ENCODE measurements around the gene ZNF536. TPM values are rescaled to one million over a fixed set of nuclear protein-coding genes. Genes with fewer than 3 reads are reported as not detected.

Gene ZNF536
- polyA plus RNA-seq, 1 donor (not counting 4 experiments of a cell fraction or from before 2014, with no cell fraction given): not detected

GRCh38 chr19:30444253-30444671 is 72.1 kb downstream of the ZNF536 start:
- Histone ChIP-seq H3K4me1 (ENCODE audit: control insufficient read depth, extremely low read depth, insufficient read depth, low read length) (no peaks in the 10 kb centered on the region), H3K9me1 (ENCODE audit: control insufficient read depth, extremely low read depth, insufficient read depth, low read length) (no peaks in the 10 kb centered on the region), H3K27ac (ENCODE audit: control insufficient read depth, insufficient read depth, low read length) (no peak overlapping the region), H4K20me1 (ENCODE audit: control insufficient read depth, extremely low read depth, insufficient read depth, low read length) (no peaks in the 10 kb centered on the region), H3K4me3 (ENCODE audit: control insufficient read depth in 2 of 3, extremely low read depth in 1 of 3, insufficient read depth in 2 of 3, low read depth in 1 of 3, low read length in 3 of 3) (no peak overlapping the region), H3K36me3 (ENCODE audit: control insufficient read depth in 2 of 2, extremely low read depth in 1 of 2, insufficient read depth in 2 of 2, low read length in 2 of 2) (no peaks in the 10 kb centered on the region), H2AFZ (ENCODE audit: control insufficient read depth, low read length) (no peak overlapping the region), H3K79me2 (ENCODE audit: control insufficient read depth, insufficient read depth, low read length) (no peaks in the 10 kb centered on the region), H3K27me3 (ENCODE audit: control insufficient read depth, extremely low read depth, insufficient read depth, low read length) (no peaks in the 10 kb centered on the region), H3K4me2 (ENCODE audit: control insufficient read depth, extremely low read depth, insufficient read depth, low read depth, low read length) (no peak overlapping the region), H3K9me3 (ENCODE audit: control insufficient read depth, low read depth, low read length) (peaks cover 14% of the 10 kb centered on the region), H3K9ac (ENCODE audit: control insufficient read depth, extremely low read depth, insufficient read depth, low read length) (no peak overlapping the region)
- TF ChIP-seq, protein P1, sequence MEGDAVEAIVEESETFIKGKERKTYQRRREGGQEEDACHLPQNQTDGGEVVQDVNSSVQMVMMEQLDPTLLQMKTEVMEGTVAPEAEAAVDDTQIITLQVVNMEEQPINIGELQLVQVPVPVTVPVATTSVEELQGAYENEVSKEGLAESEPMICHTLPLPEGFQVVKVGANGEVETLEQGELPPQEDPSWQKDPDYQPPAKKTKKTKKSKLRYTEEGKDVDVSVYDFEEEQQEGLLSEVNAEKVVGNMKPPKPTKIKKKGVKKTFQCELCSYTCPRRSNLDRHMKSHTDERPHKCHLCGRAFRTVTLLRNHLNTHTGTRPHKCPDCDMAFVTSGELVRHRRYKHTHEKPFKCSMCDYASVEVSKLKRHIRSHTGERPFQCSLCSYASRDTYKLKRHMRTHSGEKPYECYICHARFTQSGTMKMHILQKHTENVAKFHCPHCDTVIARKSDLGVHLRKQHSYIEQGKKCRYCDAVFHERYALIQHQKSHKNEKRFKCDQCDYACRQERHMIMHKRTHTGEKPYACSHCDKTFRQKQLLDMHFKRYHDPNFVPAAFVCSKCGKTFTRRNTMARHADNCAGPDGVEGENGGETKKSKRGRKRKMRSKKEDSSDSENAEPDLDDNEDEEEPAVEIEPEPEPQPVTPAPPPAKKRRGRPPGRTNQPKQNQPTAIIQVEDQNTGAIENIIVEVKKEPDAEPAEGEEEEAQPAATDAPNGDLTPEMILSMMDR (optimal IDR thresholded peaks at IDR 0.05 in 1 of 3, IDR thresholded peaks at IDR 0.05 in 1 of 3, conservative IDR thresholded peaks at IDR 0.05 in 1 of 3; ENCODE audit: extremely low read depth in 1 of 3, insufficient read depth in 2 of 3, low read length in 3 of 3): no peak
- no peak for TF ChIP-seq EZH2 (IDR thresholded peaks at IDR 0.05; ENCODE audit: low read length)
- FAIRE-seq (no peak), DNase-seq (ENCODE audit: low read depth, low spot score) (no peak)
- dilution Hi-C loops (cut with MboI; ENCODE audit: extremely low pct_ligation_motif_present, low sequenced_read_pairs): no loop called here

GRCh38 chr19:30444686-30445232 is 72.6 kb downstream of the ZNF536 start:
- no peaks in the 10 kb centered on the region for H3K27me3 ChIP-seq (ENCODE audit: control insufficient read depth, extremely low read depth, insufficient read depth, low read length)
- no peak overlapping the region for H3K27ac ChIP-seq (ENCODE audit: control insufficient read depth, insufficient read depth, low read length)
- peaks cover 11% of the 10 kb centered on the region for H3K9me3 ChIP-seq (ENCODE audit: control insufficient read depth, low read depth, low read length)
- H3K9me1 ChIP-seq (ENCODE audit: control insufficient read depth, extremely low read depth, insufficient read depth, low read length): no peaks in the 10 kb centered on the region
- H3K79me2 ChIP-seq (ENCODE audit: control insufficient read depth, insufficient read depth, low read length): no peaks in the 10 kb centered on the region
- no peaks in the 10 kb centered on the region for H4K20me1 ChIP-seq (ENCODE audit: control insufficient read depth, extremely low read depth, insufficient read depth, low read length)
- dilution Hi-C loops (cut with MboI; ENCODE audit: extremely low pct_ligation_motif_present, low sequenced_read_pairs): no loop called here
- H3K4me1 ChIP-seq (ENCODE audit: control insufficient read depth, extremely low read depth, insufficient read depth, low read length): no peaks in the 10 kb centered on the region
- no peak for TF ChIP-seq EZH2 (IDR thresholded peaks at IDR 0.05; ENCODE audit: low read length)
- TF ChIP-seq, protein P1 (optimal IDR thresholded peaks at IDR 0.05 in 1 of 3, IDR thresholded peaks at IDR 0.05 in 1 of 3, conservative IDR thresholded peaks at IDR 0.05 in 1 of 3; ENCODE audit: extremely low read depth in 1 of 3, insufficient read depth in 2 of 3, low read length in 3 of 3): no peak
- DNase-seq (ENCODE audit: low read depth, low spot score) (no peak), FAIRE-seq (no peak)
- H3K4me3 ChIP-seq (ENCODE audit: control insufficient read depth in 2 of 3, extremely low read depth in 1 of 3, insufficient read depth in 2 of 3, low read depth in 1 of 3, low read length in 3 of 3): no peak overlapping the region
- H3K9ac ChIP-seq (ENCODE audit: control insufficient read depth, extremely low read depth, insufficient read depth, low read length): no peak overlapping the region
- no peaks in the 10 kb centered on the region for H3K36me3 ChIP-seq (ENCODE audit: control insufficient read depth in 2 of 2, extremely low read depth in 1 of 2, insufficient read depth in 2 of 2, low read length in 2 of 2)
- H3K4me2 ChIP-seq (ENCODE audit: control insufficient read depth, extremely low read depth, insufficient read depth, low read depth, low read length): no peak overlapping the region
- H2AFZ ChIP-seq (ENCODE audit: control insufficient read depth, low read length): no peak overlapping the region

All from keratinocyte (primary cell).